ENCODE results near the gene TEX9.
"Not testable (repeated sequence)": the region's sequence is repeated elsewhere in the genome, so short reads cannot be mapped to it uniquely, and the experiment has no call there.

Gene TEX9

DNA sequence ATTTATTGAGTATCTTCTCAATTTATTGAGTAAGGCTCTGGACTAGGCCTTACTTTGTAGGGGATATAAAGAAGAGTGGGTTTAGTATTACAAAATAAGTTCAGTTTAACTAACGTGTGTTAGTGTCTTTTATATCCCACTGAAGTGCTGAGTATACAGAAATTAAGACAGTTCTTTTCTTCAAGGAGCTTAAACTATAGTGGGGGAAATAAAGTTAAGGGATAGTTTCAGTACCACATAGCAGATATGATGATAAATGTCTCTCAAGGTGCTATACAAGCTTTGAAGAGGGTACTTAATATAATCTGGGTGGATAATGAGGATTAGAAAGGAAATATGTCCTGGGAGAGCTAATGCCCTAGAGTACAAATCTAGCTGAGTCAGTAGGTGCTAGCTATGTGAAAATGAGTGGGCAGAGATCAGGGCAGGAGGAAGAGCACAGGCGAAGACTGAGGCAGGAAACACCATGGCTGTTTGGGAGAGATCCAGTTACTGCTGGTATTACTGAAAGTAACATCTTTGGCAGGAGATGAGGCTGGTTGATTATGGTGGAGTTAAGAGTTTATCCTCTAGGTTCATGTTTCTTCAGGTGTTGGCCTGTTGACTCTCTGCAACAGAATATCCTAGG lies 46.0 kb downstream of the TEX9 start:
- no peak overlapping the region for H3K4me3 ChIP-seq (ENCODE audit: control insufficient read depth, low read depth, low read length)
- peak; percentile 32 for DNase-seq (ENCODE audit: low read depth)
- TF ChIP-seq CTCF (conservative IDR thresholded peaks at IDR 0.05; ENCODE audit: control insufficient read depth, insufficient read depth, low read depth, low read length), result no peak

DNA sequence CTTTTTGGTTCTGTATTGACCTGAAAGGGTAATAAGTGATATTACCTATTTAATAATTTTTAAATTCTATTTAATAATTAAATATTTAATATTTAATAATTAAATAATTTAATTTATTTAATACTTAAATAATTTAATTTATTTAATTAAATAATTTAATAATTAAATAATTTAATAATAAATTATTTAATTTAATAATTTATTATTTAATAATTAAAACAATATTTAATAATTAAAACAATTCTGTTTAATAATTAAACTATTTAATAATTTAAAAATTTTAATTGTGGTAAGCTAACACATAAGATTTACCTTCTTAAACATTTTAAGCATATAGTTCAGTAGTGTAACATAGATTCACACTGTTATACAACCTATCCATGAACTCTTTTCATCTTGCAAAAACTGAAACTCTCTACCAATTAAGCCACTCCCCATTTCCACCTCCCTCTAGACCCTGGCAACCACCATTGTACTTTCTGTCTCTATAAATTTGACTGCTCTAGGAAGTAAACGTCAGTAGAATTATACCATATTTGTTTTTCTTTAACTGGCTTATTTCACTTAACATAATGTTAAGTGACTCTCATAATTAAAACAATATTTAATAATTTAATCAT lies 48.0 kb downstream of the TEX9 start:
- not testable (repeated sequence) for DNase-seq (ENCODE audit: low read depth); H3K4me3 ChIP-seq (ENCODE audit: control insufficient read depth, low read depth, low read length)

- no peak overlapping the region for H3K4me3 ChIP-seq (ENCODE audit: control insufficient read depth, low read depth, low read length)
- no peak for DNase-seq (ENCODE audit: low read depth)
- TF ChIP-seq CTCF (conservative IDR thresholded peaks at IDR 0.05; ENCODE audit: control insufficient read depth, insufficient read depth, low read depth, low read length), result no peak
These were observed 60.0 kb downstream of the TEX9 start for GRCh38 chr15:56425276-56425675.

- no peak overlapping the region for H3K4me3 ChIP-seq (ENCODE audit: control insufficient read depth, low read depth, low read length)
- no peak for DNase-seq (ENCODE audit: low read depth)
- TF ChIP-seq CTCF (conservative IDR thresholded peaks at IDR 0.05; ENCODE audit: control insufficient read depth, insufficient read depth, low read depth, low read length), result no peak
These were observed 60.8 kb downstream of the TEX9 start for GRCh38 chr15:56425976-56426375.

GRCh38 chr15:56428821-56429458 lies 63.7 kb downstream of the TEX9 start:
- no peak overlapping the region for H3K4me3 ChIP-seq (ENCODE audit: control insufficient read depth, low read depth, low read length)
- TF ChIP-seq CTCF (conservative IDR thresholded peaks at IDR 0.05; ENCODE audit: control insufficient read depth, insufficient read depth, low read depth, low read length), result peak; percentile 58
- DNase-seq (ENCODE audit: low read depth), result peak; percentile 51

DNA sequence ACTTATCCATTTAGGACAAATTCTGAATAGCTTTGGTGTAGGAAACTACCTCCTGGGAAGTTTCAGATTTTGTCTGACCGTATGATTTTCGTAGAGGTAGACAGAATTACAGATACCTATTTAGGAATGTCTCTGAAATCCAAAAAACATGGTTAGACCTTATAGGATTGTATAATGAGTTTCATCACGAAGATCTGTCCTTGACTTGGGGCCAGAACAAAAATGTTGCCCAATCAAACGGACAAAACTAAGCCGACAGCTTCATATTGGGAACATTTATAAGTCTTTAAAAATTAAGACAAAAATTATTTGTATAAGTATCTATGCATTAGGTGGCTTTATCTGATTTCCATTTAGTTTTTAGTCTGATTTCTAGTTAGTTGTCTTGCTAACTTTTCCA lies 67.1 kb downstream of the TEX9 start:
- H3K4me3 ChIP-seq (ENCODE audit: control insufficient read depth, low read depth, low read length), result no peak overlapping the region
- TF ChIP-seq CTCF (conservative IDR thresholded peaks at IDR 0.05; ENCODE audit: control insufficient read depth, insufficient read depth, low read depth, low read length), result no peak
- DNase-seq (ENCODE audit: low read depth), result no peak

GRCh38 chr15:56440214-56440770 lies 75.1 kb downstream of the TEX9 start:
- H3K4me3 ChIP-seq (ENCODE audit: control insufficient read depth, low read depth, low read length), result no peak overlapping the region
- TF ChIP-seq CTCF (conservative IDR thresholded peaks at IDR 0.05; ENCODE audit: control insufficient read depth, insufficient read depth, low read depth, low read length), result no peak
- DNase-seq (ENCODE audit: low read depth), result no peak
